Hematopoietic multipotent progenitor cell treated with erythropoietin and hydrocortisone succinate and interleukin-3 and kit ligand, for 4 days (in vitro differentiated cells): ENCODE measurements around the gene PKMYT1.

Experiments
- DNase-seq: peaks from one replicate; pipeline ENCODE4 v3.0.0-alpha.2; 2015

Gene PKMYT1

GRCh38 chr16:2992383-2993081 lies 12.3 kb upstream of the PKMYT1 start:
- no peak for DNase-seq

DNA sequence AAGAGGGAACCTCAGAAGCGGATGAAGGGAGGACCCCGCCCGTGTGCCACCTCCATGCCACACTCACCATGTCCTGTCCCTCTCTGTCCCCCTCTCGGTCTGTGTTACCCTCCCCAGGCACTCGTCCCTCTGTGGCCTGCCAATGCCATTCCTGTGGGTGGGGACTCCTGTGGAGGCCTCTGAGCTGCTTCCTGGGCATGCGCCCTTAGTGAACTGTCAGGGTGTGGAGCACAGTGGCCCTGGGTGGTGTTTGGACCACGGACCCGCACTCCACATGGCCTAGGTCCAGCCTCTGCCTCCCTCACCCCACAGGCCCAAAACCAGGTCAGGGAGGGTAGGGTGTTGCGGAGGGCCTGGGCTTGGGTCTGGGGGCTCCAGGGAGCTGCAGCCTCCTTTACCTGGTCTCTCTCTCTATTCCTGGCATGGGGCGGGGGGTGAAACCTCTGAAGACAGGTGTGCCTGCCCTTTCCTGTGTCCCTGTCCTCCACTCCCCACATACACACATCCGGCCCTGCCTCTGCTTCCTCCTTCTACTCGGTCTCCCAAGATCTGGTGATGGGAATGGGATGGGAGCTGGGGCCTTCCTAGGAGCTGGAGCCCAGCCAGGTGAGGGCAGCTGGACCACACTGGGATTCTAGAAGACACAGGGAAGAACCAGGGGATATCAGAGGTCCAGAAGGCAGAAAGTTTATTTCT lies 11.5 kb upstream of the PKMYT1 start:
- no peak for DNase-seq

DNA sequence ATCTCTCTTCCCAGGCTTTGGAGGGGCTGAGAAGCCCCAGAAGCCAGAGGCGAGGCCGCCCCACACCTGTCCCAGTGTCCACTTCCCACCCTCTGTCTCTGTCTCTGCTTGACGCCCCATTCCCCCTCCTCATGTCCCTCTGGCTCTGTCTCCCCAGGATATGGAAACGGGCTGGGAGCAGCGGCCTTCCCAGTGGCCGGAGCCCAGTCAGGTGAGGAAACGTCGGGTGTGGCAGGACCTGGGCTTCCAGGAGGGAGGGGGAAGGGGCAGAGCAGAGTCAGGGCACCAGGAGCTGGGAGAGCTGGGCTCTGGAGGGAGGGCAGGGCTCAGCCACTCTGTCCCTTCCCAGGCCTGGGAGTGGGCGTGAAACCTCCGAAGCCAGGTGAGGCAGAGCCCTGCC lies 10.6 kb upstream of the PKMYT1 start:
- no peak for DNase-seq

DNA sequence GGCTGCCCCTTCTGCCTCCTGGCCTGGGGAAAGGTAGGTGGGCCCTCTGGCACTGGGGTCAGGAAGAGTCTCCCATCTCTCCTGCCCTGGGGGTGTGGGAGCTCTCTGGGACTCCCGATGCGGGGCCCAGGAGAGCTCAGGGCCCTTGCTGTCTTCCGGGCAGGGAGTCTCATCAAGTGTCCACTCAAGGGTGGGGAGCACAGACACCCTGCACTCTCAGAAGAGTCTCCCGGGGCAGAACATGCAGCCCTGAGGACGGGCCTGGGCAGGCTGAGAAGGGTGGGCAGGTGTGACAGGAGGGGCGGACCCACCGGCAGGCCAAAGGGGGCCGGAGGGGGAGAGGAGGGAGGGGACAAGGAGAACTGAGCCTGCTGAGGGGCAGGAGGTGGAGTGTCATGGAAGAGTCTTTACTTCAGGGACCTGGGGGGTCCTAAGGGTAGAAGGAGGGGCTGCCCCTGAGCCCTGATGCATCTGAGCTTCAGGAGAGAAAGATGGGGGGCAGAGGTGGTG lies 8.4 kb upstream of the PKMYT1 start:
- DNase-seq: no peak

- peak; percentile 34 for DNase-seq
Measured at GRCh38 chr16:2987833-2988232, 7.6 kb upstream of the PKMYT1 start.

DNA sequence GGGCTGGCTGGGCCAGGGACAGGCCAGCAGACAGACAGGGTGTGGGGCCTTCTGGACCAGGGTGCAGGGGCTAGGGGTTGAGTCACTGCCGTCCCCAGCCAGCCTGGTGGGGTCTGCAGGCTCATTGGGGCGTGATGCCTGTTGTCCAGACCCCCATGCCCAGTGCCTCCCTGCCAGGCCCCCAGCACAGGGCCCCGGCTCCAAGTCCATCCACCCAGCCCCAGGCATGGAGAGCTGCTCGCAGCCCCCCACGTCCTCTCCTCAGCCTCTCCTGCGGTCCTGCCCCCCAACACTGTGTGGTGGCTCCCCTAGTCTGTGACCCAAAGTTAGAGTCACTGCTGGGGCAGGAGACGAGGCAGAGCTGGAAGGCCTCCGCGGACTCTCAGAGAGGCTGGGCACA lies 7.0 kb upstream of the PKMYT1 start:
- DNase-seq: no peak

DNA sequence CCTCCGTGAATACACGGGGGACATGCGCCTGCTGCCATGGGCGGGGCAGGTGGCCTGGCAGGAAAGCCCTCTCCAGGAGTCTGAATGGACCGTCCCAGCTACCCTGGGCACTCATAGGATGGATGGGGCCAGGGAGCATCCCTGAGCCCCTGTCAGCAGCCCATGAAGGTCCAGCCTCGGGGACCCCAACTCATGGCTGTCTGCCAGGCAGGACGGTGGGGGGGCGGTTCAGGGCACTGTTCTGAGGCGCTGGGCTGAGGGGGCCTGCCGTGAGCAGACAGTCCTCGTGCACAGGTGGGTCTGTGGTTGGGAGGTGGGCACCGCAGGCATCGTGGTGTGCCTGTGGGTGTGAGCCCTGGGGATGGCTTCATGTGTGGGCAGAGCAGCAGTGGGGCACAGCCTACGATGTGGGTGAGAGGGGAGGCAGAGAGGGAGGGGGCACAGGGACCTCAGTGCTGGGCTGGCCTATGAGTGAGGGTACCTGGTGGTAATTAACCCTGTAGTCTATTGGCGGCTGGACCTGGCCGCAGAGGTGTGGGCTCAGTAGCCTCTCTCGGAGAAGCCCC lies 6.5 kb upstream of the PKMYT1 start:
- DNase-seq: no peak

- DNase-seq: no peak
Measured at GRCh38 chr16:2985893-2986355, 5.7 kb upstream of the PKMYT1 start.

GRCh38 chr16:2985462-2985861 lies 5.2 kb upstream of the PKMYT1 start:
- no peak for DNase-seq

DNA sequence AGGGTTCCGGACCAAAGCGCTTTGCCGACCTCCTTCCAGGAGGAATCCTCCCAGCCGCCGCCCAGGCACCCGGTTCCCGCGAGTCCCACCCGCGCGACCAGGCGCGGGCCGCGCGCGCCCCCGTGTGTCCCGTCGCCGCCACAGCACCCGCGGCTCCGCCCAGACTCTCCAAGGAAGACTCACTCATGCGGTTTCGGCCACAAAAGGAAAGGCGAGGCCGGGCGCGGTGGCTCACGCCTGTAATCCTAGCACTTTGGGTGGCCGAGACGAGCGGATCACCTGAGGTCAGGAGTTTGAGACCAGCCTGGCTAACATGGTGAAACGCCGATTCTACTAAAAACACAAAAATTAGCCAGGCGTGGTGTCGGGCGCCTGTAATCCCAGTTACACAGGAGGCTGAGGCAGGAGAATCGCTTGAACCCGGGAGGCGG lies 3.5 kb upstream of the PKMYT1 start:
- peak; percentile 88 for DNase-seq

DNA sequence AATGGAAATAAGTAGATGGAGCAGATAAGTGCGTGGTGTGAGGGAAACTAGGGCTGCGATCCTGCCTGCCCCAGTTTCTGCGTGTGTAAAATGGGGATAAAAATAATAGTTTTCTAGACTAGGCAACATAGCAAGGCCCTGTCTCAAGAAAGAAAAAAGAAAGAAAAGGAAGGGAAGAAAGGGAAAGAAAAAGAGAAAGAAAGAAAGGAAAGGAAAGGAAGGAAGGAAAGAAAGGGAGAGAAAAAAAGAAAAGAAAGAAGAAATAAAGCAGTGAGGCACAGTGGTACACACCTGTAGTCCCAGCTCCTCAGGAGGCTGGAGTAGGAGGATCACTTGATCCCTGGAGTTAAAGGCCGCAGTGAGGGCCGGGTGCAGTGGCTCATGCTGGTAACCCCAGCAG lies 2.2 kb upstream of the PKMYT1 start:
- DNase-seq: no peak

- DNase-seq: no peak
Measured at GRCh38 chr16:2981899-2982250, 1.6 kb upstream of the PKMYT1 start.

DNA sequence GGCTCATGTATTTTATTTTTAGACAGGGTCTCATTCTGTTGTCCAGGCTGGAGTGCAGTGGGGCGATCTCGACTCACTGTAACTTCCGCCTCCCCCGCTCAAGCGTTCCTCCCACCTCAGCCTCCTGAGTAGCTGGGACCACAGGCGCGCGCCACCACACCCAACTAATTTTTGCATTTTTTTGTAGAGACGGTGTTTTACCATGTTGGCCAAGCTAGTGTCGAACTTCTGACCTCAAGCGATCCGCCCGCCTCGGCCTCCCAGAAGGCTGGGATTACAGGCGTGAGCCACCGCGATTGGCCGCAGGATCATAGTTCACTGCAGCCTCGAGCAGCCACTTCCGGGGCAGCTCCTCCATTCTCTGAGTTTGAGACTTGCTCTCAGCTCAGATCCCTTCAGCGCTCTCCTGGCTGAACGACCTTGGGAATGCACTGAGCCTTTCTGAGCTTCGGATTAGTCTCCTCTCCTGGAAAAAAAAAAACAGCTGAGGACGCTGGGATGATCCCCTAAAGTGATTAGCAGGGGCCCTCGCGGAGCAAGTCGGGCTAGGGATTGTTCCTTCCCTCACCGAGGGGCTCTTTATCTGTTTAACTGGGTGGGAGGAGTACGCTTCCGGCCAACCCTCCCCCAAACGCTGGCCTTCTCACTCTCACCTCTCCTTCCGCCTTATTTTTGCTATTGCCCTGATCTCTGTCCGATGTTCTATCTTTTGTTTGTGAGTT lies 1.1 kb upstream of the PKMYT1 start:
- DNase-seq: no peak

- DNase-seq: peak; percentile 67
Measured at GRCh38 chr16:2979669-2980226, 498 bp downstream of the PKMYT1 start.

DNA sequence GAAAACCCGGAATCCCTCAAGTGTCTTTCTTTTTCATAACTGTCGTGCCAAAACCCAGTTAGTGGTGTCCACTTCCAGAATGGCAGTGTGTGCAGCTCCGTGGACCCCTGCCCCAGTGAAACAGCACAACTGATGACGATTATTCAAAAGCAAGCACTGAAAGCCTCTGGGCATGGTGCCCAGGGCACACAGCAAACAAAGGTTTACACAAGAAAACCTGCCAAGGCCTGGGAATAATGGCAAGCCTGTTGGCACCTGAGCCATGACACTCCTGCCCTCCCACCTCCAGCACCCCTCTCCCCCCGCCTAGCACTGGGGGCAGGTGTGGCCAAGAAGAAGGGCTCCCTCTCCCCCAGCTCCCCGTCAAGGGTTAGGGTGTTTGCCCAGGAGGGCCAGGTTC lies 2.8 kb downstream of the PKMYT1 start:
- DNase-seq: no peak

GRCh38 chr16:2976673-2977072 lies 3.6 kb downstream of the PKMYT1 start:
- DNase-seq: no peak

- DNase-seq: no peak
Measured at GRCh38 chr16:2976201-2976600, 4.0 kb downstream of the PKMYT1 start.

DNA sequence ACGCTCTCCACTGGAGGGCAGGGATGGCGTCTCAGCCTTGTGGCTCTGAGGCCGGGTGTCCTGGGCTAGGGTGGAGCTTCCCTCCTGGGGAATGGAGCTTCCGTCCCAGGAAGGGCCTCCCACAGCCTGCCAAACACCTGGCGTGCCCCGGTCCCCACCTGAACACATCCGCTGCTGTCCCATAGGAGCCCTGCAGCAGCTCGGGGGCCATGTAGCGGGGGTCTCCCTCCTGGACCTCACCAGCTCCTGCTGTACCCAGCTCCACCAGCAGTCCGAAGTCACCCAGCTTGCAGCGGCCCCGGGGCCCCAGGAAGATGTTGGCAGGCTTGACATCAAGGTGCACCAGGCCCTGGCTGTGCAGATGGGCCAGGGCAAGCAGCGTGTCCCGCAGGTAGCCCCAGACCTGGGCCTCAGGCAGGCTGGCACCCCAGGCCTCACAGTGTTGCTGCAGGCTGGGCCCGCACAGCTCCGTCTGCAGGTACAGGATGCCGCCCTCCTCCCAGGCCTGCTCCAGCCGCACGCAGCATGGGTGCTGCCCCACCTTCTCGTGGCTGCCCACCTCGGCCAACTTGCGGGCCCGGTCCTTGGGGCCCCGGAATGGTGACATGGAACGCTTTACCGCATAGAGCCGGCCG lies 5.0 kb downstream of the PKMYT1 start:
- no peak for DNase-seq

GRCh38 chr16:2974319-2975056 lies 5.8 kb downstream of the PKMYT1 start:
- DNase-seq: no peak

GRCh38 chr16:2973605-2974318 lies 6.5 kb downstream of the PKMYT1 start:
- DNase-seq: no peak

- DNase-seq: no peak
Measured at GRCh38 chr16:2973093-2973492, 7.2 kb downstream of the PKMYT1 start.
